K562 (cell line): ENCODE measurements around the gene ENTREP3. TPM values are rescaled to one million over a fixed set of nuclear protein-coding genes. Genes with fewer than 3 reads are reported as not detected.
A peak's percentile ranks its signal among the peaks of the same experiment; 100 is the strongest.

ENCODE experiments used
- ARID1B ChIP-seq: fragments of 450-650 bp; IDR thresholded peaks from 2 replicates; pipeline ENCODE4 v1.6.1; 2016; ENCODE audit warnings: antibody characterized with exemption, mild to moderate bottlenecking, inconsistent platforms
- CAMTA2 ChIP-seq: fragments of 250-450 bp; sonication (Bioruptor Pico); conservative IDR thresholded peaks from 2 replicates; pipeline ENCODE4 v1.5.1; 2022
- GABPB1 ChIP-seq: sonication (generic); formaldehyde crosslinking; IDR thresholded peaks from 2 replicates; pipeline ENCODE4 v1.8.0; 2022; ENCODE audit warnings: mild to moderate bottlenecking, missing genetic modification reagents
- GTF2F1 ChIP-seq: IDR thresholded peaks from 2 replicates; pipeline ENCODE4 v1.6.1; 2011; ENCODE audit warnings: low read depth, low read length, improper control_type of control experiment
- HMG20A ChIP-seq: fragments of 450-650 bp; formaldehyde crosslinking; conservative IDR thresholded peaks from 2 replicates; pipeline ENCODE4 v1.4.0; 2020; ENCODE audit warnings: mild to moderate bottlenecking, mixed read lengths
- MCM2 ChIP-seq: fragments of 450-650 bp; IDR thresholded peaks from 2 replicates; pipeline ENCODE4 v1.6.1; 2017; ENCODE audit warnings: low read depth, mild to moderate bottlenecking
- MTA1 ChIP-seq: fragments of 450-650 bp; IDR thresholded peaks from 2 replicates; pipeline ENCODE4 v1.6.1; 2017; ENCODE audit warnings: borderline replicate concordance
- PTTG1 ChIP-seq: fragments of 450-650 bp; IDR thresholded peaks from 2 replicates; pipeline ENCODE4 v1.6.1; 2016; ENCODE audit warnings: low read depth, mild to moderate bottlenecking, missing genetic modification characterization, missing compliant biosample characterization
- RB1 ChIP-seq: fragments of 450-650 bp; IDR thresholded peaks from 2 replicates; pipeline ENCODE4 v1.6.1; 2017; ENCODE audit warnings: low read depth, mild to moderate bottlenecking
- RUNX1 ChIP-seq: sonication (generic); IDR thresholded peaks from 2 replicates; pipeline ENCODE4 v1.6.1; 2016; ENCODE audit warnings: antibody characterized with exemption, low read depth
- SLC30A9 ChIP-seq: fragments of 250-450 bp; sonication (Bioruptor Pico); IDR thresholded peaks from 2 replicates; pipeline ENCODE4 v1.8.0; 2022; ENCODE audit warnings: mild to moderate bottlenecking, moderate library complexity
- TEAD1 ChIP-seq, 2 experiments: fragments of 450-650 bp in 1 of 2; sonication (generic) in 1 of 2; formaldehyde crosslinking; IDR thresholded peaks; 2 replicates each; pipeline versions ENCODE4 v1.4.0 to v1.8.0; 2020 to 2022; ENCODE audit warnings: mild to moderate bottlenecking in 2 of 2, missing genetic modification reagents in 1 of 2
- ZNF140 ChIP-seq: fragments of 250-450 bp; sonication (Bioruptor Pico); IDR thresholded peaks from 2 replicates; pipeline ENCODE4 v1.8.0; 2021; ENCODE audit warnings: moderate library complexity, mild to moderate bottlenecking, inconsistent platforms
- polyA plus RNA-seq, 8 experiments: library from polyadenylated mRNA; depleted of rRNA in 4 of 8; stranded (reverse) in 5 of 8; unstranded in 3 of 8; fragments of >200 nt; fragmentation: Nextera tagmentation in 2 of 8; fragmentation: Illumina TruSeq in 1 of 8; extraction: Ambion mirVana in 2 of 8; extraction: Trizol in 1 of 8; gene quantifications; 2 replicates each; pipeline versions ENCODE4 v1.2.1 to v1.2.3, GENCODE V29; 2011 to 2014; ENCODE audit warnings: inconsistent platforms in 1 of 8, missing spikeins in 1 of 8
- total RNA-seq, 7 experiments: library from RNA; depleted of rRNA in 6 of 7; stranded (reverse); fragments of >200 nt in 6 of 7; fragmentation: Illumina TruSeq in 2 of 7; extraction: Trizol in 2 of 7; gene quantifications; 2 replicates each; pipeline versions ENCODE4 v1.2.1 to v1.2.3, GENCODE V29; 2011 to 2021; ENCODE audit warnings: low replicate concordance in 1 of 7
- TF ChIP-seq, protein P1 (sequence below): sonication (generic); formaldehyde crosslinking; IDR thresholded peaks from 2 replicates; pipeline ENCODE4 v1.9.0; 2022; ENCODE audit warnings: mild to moderate bottlenecking, missing genetic modification reagents
- TF ChIP-seq, protein P2 (sequence below): fragments of 250-450 bp; sonication (Bioruptor Pico); IDR thresholded peaks from 2 replicates; pipeline ENCODE4 v1.5.1; 2021; ENCODE audit warnings: mild to moderate bottlenecking
- TF ChIP-seq, protein P3 (sequence below): fragments of 250-450 bp; sonication (Bioruptor Pico); IDR thresholded peaks from 2 replicates; pipeline ENCODE4 v1.4.0; 2020; ENCODE audit warnings: borderline replicate concordance
- TF ChIP-seq, protein P4 (sequence below): sonication (generic); formaldehyde crosslinking; IDR thresholded peaks from 2 replicates; pipeline ENCODE4 v1.8.1; 2023; ENCODE audit warnings: mild to moderate bottlenecking, missing genetic modification reagents
- TF ChIP-seq, protein P5 (sequence below): fragments of 250-450 bp; sonication (Bioruptor Pico); IDR thresholded peaks from 2 replicates; pipeline ENCODE4 v1.4.0; 2020; ENCODE audit warnings: mild to moderate bottlenecking, moderate library complexity

ENTREP3 gene
- total and polyA plus RNA-seq, 9 of the 15 experiments (the other 6 are each of a cell fraction or from before 2014, with no cell fraction given) = 1.9 to 41.8 (median 5.9) TPM

DNA sequence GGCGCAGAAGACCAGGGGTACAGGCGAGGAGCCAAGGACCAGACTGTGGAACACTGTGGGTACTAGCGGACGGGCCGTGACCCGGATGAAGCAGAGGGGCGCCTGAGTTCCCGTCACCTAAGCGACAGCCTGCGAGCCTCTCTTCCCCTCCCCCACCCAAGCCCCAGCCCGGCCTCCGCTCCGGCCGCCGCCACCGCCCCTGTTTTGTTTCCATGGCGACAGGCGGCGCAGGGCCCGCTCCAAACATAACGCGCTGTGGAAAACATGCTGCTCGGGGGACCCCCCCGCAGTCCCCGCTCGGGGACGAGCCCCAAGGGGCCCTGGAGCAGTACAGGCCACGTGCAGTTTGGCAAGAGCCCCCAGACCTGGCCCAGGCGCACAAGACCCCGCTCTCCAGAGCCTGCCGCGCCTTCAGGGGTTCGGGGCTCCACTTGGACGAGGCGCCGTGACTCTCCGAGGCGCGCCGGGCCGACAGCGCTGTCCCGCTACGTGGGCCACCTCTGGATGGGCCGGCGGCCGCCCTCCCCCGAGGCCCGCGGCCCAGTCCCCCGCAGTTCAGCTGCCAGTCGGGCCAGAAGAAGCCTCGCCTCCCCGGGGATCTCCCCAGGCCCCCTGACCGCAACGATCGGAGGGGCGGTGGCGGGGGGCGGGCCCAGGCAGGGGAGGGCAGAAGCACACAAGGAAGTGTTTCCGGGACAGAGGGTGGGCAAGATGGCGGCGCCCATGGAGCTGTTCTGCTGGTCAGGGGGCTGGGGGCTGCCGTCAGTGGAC, 46.6 kb downstream of the ENTREP3 start, which contains the start of gene MTX1 (continued):
- TF ChIP-seq, protein P1, sequence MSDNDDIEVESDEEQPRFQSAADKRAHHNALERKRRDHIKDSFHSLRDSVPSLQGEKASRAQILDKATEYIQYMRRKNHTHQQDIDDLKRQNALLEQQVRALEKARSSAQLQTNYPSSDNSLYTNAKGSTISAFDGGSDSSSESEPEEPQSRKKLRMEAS = peak; percentile 85
- TF ChIP-seq RUNX1 (no peak), MCM2 (no peak), SLC30A9 (CRISPR knock-in tag) (no peak), ZNF140 (CRISPR knock-in tag) (no peak), ARID1B (no peak; the same call in 1 of the 2 replicates), TEAD1 (CRISPR knock-in tag; IDR thresholded peaks at IDR 0.05) (peak in 1 of 2 experiments; percentile 35; a peak in 1 of 4 replicates), HMG20A (CRISPR knock-in tag) (no peak), GABPB1 (CRISPR knock-in tag) (peak; percentile 95), GTF2F1 (no peak), MTA1 (peak; percentile 95), CAMTA2 (CRISPR knock-in tag) (no peak), RB1 (peak; percentile 23), PTTG1 (tag) (no peak)
- TF ChIP-seq, protein P2, sequence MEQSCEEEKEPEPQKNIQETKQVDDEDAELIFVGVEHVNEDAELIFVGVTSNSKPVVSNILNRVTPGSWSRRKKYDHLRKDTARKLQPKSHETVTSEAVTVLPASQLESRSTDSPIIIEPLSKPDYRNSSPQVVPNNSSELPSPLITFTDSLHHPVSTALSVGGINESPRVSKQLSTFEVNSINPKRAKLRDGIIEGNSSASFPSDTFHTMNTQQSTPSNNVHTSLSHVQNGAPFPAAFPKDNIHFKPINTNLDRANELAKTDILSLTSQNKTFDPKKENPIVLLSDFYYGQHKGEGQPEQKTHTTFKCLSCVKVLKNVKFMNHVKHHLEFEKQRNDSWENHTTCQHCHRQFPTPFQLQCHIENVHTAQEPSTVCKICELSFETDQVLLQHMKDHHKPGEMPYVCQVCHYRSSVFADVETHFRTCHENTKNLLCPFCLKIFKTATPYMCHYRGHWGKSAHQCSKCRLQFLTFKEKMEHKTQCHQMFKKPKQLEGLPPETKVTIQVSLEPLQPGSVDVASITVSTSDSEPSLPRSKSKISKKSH (CRISPR knock-in tag) = no peak
- TF ChIP-seq, protein P3, sequence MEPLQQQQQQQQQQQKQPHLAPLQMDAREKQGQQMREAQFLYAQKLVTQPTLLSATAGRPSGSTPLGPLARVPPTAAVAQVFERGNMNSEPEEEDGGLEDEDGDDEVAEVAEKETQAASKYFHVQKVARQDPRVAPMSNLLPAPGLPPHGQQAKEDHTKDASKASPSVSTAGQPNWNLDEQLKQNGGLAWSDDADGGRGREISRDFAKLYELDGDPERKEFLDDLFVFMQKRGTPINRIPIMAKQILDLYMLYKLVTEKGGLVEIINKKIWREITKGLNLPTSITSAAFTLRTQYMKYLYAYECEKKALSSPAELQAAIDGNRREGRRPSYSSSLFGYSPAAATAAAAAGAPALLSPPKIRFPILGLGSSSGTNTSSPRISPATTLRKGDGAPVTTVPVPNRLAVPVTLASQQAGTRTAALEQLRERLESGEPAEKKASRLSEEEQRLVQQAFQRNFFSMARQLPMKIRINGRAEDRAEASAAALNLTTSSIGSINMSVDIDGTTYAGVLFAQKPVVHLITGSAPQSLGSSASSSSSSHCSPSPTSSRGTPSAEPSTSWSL (CRISPR knock-in tag) = no peak
- TF ChIP-seq, protein P4, sequence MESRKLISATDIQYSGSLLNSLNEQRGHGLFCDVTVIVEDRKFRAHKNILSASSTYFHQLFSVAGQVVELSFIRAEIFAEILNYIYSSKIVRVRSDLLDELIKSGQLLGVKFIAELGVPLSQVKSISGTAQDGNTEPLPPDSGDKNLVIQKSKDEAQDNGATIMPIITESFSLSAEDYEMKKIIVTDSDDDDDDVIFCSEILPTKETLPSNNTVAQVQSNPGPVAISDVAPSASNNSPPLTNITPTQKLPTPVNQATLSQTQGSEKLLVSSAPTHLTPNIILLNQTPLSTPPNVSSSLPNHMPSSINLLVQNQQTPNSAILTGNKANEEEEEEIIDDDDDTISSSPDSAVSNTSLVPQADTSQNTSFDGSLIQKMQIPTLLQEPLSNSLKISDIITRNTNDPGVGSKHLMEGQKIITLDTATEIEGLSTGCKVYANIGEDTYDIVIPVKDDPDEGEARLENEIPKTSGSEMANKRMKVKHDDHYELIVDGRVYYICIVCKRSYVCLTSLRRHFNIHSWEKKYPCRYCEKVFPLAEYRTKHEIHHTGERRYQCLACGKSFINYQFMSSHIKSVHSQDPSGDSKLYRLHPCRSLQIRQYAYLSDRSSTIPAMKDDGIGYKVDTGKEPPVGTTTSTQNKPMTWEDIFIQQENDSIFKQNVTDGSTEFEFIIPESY (CRISPR knock-in tag) = peak; percentile 8; the same call in 1 of the 2 replicates
- TF ChIP-seq, protein P5, sequence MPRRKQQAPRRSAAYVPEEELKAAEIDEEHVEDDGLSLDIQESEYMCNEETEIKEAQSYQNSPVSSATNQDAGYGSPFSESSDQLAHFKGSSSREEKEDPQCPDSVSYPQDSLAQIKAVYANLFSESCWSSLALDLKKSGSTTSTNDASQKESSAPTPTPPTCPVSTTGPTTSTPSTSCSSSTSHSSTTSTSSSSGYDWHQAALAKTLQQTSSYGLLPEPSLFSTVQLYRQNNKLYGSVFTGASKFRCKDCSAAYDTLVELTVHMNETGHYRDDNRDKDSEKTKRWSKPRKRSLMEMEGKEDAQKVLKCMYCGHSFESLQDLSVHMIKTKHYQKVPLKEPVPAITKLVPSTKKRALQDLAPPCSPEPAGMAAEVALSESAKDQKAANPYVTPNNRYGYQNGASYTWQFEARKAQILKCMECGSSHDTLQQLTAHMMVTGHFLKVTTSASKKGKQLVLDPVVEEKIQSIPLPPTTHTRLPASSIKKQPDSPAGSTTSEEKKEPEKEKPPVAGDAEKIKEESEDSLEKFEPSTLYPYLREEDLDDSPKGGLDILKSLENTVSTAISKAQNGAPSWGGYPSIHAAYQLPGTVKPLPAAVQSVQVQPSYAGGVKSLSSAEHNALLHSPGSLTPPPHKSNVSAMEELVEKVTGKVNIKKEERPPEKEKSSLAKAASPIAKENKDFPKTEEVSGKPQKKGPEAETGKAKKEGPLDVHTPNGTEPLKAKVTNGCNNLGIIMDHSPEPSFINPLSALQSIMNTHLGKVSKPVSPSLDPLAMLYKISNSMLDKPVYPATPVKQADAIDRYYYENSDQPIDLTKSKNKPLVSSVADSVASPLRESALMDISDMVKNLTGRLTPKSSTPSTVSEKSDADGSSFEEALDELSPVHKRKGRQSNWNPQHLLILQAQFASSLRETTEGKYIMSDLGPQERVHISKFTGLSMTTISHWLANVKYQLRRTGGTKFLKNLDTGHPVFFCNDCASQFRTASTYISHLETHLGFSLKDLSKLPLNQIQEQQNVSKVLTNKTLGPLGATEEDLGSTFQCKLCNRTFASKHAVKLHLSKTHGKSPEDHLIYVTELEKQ (CRISPR knock-in tag) = no peak
